GM19455 (cell line): ENCODE data around the gene PXDN.

ENCODE experiments used
- ATAC-seq: cut with Tn5 transposase; IDR thresholded peaks from one replicate; pipeline ENCODE4 v1.9.1; 2021; ENCODE audit not compliant: unreplicated experiment

PXDN gene

DNA sequence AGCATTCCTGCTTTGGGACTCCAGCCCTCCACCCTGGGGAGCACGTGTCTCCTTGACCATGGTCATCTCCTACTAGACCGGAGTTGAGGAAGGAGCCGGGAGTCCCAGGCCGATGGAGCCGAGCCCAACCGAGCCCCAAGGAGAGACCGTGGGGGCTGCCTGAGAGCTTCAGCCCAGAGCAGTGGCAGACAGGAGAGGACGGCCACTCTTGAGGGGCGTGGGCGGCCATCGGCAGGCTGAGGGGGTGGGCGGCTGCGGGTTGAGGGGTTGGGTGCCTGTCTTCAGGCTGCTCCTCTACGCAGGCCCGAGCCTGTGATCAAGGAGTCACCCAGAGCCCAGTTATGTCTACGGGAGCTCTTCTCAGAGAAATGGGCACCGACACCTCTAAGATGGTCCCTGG lies 158.7 kb downstream of the PXDN start:
- no peak for ATAC-seq

DNA sequence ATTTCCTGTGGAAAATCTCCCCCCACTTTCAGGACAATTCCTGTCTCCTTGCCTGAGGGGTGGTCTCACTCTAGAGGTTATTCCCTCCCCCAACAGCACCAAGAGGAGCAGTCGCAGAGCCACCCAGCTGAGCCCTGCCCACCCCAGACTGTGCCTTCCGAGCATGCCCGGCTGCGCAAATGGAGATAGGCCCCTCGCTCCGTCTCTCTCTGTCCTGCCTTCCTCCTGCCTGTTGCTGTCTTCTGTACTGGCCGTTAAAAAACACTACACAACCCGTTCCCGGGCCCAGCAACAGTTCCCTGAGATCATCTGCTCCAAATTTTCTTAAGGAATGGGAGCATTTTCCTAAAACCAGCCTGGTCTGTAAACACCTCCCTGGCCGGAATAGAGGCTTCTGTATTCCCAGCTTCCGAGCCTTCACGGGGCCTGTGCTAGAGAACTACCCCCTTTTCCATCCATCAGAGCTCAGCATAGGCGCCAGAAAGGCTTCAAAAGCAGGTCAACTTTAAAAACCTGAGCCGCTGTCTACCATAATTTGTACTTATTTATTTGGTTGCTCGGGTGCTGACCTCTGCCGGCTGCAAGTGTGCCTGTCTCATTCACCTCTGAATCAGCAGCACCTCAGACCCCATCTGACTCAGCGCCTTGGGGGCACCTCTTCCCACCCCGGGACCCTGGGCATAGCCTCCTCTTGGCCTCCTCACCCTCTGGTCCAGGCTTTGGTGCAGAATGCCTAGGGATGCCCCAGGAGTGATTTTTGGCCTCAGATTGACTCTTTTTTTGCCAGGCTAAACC lies 159.4 kb downstream of the PXDN start:
- no peak for ATAC-seq

DNA sequence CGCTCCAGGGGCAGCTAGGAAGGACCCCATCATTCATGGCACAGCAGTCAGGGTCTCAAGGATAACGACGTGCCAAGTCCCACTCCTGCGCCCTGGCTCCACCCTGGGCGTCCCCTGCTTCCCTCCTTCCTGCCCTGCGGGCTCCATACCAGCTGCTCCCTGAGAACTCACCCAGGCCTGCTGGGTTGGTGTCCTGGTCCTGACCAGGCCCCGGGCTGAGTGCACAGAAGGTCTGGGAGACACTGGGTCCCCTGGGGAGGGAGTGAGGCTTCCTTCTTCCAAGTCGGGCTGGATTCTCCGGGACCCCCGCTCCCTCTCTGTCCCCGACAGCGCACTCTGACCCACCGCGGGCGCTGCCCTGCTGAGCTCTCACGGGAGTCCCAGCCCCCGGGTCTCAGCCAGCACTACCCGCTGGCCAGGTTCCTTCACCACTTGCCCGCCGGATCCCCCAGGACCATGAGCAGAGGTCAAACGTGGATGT lies 160.2 kb downstream of the PXDN start:
- no peak for ATAC-seq

DNA sequence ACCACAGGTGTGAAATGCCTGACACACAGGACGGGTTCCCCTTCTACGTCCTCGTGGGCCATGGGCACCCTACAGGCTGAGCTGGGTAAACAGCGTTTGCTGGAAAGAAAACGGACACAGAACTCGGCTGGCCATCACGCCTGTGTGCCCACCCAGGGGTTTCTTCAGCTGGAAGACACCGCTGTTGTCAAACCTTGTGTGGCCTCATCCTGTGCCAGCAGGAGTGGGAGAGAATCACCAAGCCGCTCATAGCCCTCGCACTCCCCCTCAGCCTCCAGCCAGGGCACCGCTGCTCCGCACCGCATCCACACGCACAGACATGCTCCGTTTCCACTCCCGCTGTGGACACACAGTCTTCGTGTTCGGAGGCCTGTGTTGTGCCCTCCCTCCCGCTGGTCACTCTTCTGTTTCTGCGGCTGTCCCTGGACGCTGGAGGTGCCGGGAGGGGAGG lies 161.4 kb downstream of the PXDN start:
- no peak for ATAC-seq

DNA sequence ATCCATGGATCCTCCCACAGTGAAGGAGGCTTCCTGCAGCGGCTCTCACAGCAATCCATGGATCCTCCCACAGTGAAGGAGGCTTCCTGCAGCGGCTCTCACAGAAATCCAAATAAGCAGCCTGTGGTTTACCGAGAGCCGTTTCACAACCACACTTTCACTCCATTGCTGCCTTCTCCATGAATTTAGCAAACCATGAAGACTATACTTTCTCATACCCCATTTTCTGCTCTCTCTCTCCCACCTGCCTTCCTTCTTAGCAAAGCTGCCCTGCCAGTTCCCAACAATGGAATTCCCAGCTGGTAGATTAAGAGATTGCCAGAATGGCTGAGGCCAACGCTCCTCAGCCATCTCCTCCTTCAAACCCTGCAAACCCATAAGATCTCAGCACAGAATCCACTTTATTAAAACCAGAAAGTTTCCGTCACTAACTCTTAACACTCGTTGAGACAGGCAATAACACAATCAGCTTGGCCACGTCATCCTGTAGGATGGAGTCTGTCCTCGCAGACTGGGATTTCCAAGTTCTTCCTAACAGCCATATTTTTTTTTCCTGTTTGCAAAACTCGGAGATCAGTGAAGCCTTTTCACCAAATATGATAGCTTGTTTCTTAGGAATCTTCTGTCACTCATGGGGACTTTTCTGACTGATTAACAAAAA lies 162.2 kb downstream of the PXDN start:
- no peak for ATAC-seq
